HG03097 (cell line): Measurements from ENCODE around the gene CPEB4.

ENCODE experiments used
- ATAC-seq: cut with Tn5 transposase; IDR thresholded peaks from one replicate; pipeline ENCODE4 v1.9.1; 2021; ENCODE audit not compliant: unreplicated experiment, low FRiP score

The CPEB4 gene

DNA sequence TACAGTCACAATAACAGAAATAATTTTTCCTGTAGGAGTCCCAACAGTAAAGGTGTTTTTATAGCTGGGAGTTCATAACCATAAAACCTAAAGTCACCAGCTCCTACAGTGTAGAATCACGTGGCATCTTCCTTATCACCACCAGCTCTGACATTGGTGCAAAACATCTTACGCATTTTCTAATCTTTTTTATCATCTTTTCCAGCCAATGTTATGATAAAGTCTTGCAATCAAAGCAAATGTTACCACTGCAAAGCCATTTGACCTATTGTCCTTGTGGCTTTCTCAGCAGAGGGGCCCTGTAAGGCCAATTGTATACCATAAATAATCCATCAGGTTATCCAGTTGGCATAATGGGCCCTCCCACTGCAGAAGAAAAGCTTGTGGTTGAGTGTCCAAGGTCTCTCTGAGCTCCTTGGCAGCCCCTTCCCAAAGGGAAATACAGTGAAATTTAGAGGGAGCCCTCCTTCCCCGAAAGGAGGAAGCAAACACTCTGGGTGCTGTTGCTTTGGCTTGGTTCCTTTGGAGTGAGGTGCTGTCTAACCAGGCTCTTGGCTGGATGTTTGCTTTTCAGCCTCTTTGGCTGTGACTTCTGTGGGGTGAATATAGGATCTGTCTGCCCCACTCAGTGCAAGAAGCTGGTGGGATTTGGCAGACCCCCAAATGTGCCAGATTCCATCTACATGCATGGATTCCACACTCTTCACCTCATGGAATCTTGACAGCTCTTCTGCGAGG is 29.3 kb upstream of the CPEB4 start:
- no peak for ATAC-seq

DNA sequence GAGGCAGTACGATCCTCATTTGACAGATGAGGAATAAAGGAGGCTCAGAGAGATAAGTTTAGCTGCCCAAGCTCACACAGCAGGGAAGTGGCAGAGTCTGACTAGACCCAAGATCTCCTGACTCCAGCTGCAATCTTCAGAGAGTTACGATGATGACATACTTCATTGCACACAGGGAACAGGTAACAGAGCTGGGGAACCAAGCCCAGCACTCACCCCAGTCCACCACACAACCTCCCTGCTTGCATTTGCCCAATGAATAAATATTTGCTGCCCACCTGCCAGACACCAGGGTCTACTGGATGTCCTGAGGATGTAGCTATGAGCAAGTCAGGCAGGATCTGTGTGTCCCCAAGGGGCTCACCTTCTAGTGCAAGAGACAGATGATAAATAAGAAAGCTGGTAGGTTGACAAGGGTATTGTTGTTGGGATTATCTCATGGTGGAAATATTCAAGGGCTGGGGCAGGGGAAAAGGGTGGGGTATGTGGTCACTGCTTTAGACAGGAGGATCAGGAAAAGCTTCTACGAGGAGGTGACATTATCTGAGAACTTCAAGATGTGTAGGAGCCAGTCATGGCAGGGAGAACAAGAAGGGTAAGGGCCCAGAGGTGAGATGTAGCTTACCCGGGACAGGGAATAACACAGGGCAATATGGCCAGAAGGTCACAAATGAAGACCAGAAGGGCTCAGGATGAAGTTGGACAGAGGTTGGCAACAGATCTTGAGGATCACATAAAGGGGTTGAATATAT is 28.6 kb upstream of the CPEB4 start:
- ATAC-seq = no peak

DNA sequence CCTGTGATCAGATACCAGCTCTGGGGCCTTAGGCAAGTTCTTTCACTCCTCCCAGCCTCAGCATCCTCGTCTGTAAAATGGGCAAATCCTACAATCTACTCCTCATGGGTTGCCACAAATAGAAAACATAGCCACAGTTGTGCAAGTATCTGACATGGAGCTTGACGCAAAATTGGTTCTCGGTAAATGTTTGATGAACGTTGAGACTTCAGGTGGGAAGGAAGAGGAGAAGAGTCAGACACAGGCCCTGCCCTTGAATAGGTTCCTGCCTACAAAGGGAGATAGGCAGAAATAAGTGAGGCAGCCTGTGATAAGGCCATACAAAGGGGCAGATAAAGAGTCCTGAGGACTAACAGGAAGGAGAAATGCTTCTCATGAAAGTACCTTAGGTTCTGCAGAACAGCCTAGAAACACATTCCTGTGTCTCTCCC is 26.1 kb upstream of the CPEB4 start:
- no peak for ATAC-seq

DNA sequence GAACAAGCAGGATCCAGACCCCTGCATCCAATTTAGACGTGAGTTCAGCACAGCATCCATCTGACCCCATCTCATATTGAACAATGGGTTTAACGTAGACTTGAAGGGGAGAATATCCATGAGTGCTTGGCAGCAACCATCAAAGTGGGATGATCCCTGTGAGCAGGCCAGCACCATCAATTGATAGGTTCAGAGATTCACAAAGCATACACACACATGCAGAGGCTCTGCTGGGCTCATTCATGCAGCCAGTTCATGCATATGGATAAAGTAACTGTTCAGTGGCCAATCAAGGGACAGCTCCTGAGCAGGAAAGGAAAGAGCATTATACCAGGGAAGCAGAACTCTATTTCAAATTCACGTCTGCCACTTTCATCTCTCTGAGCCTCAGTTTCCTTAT is 24.8 kb upstream of the CPEB4 start:
- no peak for ATAC-seq

DNA sequence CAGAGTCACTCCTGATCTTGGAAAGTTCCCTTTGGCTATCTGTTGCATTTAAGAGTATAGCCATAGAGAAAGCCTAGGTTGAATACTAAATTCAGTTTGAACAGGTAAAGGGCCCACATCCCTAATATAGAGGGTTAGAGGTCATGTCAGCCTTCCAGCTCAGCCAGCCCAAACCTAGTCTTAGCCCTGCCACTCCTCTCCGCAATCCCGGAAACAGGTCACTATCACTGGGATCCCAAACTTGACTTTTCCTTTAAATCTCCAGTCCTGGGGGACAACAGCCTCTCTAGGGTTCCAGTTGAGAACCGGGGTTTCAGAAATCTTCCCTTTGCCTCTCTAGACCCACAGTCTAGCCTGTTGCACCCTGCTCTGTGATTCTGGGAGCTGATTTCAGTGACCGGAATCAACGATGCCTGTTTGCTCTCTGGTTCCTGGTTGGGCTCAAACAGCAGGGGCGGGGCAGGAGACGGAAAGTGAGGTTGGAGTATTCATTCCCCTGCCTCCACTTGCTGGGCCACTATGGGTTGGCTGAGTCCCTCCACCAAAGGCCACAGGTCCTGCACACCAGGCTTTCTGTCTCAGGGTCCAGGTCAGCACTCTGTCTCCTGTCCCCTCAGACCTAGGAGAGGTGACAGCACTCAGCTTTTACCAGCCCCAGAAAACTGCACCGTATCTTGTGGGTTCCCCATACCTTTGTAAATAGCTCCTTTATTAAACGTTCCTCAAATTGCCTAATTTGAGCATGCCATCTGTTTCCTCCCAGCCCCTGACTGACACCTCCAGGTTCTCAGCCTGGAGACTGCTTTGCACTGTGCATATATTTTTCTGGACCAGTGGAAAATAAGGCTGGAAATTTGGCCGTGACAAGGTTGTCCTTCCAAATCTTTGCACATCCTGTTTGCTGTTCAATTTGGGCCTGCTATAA is 23.8 kb upstream of the CPEB4 start:
- no peak for ATAC-seq

DNA sequence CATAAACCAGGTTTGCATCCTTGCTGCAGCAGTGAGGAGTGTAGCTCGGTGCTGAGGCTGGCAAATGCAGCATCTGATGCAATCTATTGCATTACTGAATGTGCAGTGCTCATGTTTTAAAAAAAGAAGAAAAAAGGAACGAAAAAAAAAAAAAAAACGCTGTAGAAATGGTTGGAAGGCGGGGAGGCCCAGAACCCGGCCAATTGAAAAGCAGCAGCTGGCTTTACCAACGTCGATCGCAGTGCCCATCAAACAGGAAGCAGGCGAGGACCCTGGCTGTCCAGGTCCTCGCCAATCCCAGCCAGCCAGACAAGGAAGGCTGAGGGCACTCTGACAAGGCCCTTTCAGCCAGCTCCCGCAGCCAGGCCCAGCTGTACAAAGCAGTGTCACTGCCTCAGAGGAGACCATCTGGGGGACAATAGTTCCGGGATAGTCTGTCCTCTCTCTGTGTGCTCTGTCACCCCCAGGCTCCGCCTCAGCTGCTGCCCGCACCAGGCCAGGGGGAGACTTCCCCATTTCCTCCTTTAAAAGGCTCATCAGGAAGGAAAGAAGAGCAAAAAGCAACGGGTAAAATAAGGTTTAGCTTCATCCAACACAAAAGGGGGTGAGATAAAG is 21.8 kb upstream of the CPEB4 start:
- no peak for ATAC-seq

DNA sequence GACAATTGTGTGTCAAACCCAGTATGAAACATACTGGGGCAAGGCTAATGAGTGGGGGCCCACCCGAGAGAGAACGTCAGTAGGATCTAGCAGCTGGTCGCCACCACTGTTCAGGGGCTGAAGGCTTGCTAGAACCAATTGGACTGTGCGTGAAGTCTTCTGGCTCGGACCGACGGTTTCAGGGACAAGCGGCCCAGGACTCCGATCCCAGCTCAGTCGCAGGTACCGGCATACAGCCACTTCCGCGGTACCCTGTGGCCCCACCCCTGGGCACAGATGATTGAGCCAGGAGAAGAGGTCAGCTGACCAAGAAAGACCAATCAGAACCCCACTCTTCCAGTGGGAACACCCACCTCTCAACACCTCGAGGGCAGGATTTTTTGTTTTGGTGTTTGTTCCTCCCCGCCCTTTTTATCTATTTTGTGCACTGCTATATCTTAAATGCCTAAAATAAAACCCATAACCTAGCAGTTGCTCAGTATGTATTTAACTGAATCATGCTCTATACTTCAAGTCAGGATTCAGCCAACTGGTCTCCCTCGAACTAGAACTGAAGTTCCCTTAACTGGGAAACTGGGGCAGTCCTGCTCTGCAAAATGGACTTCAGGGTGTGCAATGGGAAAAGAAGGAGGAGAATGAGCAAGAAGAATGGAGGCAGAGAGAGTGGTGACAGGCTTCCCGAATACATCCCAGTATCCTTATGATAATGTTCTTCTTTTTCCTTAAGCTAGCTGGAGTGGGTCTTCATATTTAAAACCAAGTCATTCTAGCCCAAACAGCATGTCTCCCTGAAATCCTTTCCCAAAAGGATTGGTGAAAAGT is 21.1 kb upstream of the CPEB4 start:
- no peak for ATAC-seq

DNA sequence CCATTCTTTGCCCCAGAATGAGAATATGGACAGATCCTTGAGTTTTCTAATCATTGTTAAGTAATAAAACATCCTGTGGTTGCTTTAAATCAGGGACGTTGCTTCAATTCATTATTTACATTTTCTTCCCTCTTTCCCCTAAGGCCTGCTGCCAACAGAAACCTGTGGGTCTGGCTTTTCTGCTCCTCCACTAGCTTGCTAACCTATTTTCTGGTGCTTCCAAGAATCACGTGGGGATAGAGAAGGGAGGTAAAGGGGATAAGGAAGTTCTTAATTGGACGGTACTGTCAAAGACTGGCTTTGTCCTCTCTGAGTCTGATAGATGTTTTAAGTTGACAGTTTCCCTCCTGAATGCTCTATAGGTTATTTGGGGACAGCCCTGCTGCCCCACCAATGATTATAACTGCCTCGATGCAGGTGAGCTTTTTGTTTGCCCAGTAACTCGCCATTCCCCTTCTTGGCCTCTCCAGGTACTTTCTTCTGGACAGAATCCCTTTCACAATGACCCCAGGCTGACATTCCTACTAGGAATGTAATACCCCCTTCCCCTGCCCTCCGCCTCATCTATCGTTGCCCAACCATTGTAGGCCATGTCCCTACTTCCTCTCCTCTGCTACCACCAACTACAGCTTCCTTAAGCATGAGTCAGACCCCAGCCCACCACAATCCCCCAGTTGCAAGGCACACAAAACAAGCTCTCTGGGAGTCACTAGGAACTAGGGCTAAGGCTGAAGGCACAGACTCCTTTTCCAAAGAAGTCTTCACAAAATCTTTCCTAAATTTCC is 19.9 kb upstream of the CPEB4 start:
- no peak for ATAC-seq

DNA sequence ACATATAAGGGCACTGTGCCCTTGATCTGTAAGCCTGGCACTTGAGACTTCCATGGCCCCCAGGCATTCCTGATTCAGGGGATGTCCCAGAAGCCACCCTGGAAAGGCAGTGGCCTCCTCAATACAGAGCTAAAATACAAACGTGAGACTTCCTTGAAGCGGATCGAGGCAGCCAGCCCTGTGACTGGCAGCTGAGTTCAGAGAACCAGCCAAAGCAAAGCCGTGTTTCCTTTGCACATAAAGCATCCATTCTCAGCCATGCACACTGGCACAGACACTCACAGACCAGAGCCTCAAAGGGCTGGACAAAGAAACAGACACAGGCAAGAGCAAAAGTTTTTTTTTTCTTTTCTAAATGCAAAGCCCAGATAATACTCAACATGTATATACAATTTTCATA is 18.8 kb upstream of the CPEB4 start:
- ATAC-seq = no peak

DNA sequence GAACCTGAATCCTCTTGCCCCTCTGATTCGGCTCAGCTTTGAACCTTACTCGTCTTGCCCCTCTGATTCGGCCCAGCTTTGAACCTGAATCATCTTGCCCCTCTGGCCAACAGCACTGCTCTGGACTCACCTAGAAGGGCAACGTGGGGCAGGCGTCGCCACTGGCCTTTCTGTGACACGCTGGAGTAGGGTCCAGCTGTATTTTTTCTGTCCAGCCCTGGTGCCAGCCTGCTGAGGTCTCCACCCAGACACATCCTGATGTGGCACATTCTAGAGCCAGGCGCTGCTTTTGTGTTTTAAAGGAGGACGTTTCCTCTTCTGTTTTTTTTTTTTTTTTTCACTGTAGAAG is 15.2 kb upstream of the CPEB4 start:
- ATAC-seq = no peak

DNA sequence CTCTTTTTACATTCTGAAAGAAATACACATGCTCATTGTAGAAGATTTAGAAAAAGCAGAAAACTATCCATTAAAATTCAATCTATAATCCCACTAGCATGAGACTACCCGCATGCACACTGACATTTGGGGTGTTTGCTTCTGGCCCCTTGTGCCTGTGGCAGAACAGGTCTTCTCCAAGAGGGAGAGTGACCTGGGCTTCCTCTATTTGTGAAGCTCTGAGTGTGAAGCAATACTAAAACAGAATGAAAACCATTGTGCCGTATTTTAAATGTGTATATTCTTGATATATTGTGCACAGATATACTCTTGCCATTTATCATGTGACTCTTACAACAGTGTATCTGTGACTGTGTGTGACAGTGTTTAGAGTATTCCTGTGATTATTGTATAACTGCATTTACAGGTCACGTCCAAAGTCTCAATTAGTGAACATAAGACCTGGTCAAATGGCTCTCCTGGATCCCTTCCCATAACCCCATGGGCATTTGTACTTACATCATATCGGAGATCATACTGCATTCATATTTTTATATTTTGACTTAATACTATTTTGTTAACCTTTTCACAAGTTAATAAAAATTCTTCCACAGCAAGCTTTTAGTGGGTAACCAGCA is 14.7 kb upstream of the CPEB4 start:
- no peak for ATAC-seq

DNA sequence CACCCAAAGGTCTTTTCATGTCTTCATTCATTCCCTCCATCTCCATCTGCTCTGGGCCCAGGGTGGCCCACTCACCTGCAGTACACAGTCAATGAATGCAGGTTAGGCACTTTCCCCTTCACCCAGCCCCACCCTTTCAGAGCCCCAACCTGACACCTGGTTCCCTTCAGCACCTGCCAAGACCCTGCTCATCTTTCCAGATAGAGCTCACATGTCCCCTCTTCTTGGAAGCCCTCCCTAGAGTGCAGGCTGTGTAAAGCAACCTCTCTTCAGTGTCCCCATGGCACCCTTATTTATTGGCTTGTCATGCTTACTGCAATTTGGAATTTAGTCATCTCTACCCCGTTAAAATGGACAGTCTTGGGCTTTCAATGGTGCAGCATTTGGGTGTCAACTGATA is 13.0 kb upstream of the CPEB4 start:
- ATAC-seq = no peak

DNA sequence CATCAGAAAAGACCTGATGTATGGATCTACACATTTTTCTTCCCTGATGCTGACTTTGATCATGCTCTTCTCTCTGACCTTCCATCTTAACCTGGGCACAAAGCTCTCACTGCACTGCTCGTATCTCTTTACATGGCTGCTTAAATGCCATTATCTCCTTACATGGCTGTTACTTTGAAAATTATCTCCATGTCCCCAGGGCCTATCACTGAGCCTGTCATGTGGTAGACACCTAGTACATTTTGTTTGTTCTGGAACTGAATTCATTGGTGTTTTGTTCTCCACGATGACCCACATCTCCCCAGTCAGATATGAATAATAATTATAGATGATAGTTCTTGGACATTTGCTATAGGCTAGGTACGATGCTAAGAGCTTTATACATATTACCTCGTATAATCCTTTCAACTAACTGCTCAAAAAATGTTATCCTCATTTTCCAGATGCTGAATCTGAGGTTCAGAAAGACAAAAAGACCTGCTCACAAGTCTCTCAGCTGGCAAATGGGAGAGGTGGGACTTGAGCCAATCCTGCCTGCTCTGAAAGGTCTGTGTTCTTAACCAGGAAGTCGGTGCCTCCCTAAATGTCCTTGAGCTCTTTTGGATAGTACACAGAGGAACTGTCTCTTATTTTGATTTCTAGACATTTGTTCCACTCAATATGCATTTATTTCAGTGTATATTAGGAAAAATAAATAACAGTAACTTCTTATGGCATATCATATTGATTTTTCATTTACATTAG is 9.8 kb upstream of the CPEB4 start:
- no peak for ATAC-seq

DNA sequence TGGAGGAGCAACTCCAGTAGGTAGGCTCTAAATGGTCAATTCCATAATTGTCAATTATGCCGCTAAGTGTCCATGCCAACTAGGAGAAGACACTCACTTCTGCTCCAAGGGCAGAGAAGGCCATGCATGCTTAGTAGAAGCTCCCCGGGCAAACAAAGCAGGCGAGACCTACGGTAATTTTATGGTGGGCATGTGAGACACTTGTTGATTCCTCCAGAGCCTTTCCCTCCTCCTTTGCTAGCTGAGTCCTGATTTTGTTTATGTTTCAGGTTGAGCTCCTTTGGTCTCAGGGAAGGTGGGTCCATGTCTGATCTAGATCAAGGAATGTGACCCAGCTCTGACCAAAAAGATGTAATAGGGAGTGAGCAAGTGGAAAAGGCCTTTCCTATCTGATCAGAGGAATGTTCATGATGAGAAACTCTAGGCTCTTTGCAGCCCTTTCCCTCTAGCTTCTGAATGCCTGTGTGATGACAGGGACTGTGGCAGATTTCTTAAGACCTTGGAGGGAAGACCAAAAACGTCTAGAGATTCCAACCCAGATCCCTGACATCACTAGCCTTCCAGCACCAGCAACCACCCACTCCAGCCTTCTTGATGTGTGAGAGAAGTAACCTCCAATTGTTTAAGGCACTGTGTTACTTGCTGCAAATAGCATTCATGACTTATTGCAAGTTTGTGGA is 7.7 kb upstream of the CPEB4 start:
- no peak for ATAC-seq

DNA sequence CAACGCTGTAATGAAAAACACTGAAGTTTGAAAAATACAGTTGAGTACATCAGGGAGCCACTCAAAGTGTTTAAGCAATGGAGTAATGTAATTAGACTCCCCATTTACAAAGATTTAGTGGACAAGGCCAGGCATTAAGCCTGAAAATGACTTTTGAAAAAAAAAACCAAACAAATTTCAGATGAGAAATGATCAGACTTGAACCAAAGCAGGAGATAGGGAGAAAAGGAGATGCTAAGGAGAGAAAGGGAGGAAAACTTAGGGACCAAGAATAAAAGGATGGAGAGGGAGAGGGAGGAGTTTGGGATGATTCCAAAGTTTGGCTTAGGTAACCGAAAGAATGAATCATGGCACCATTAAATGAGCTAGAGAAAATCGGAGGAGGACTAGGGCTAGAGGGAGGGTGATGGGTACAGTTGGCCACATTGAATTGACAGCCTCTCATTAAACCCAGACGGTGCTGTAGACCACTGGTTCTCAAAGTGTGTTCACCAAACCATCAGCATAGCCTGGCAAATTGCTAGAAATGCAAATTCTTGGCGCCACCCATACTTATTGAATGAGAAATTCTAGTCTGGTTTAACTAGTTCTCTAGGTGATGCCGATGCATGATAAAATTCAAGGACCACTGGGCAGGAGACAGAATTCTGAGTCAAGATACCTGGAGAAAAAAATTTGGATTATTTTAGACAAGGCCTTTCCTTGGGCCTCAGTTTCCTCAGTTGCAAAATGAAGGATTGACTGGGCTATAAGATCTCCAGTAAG is 6.2 kb upstream of the CPEB4 start:
- no peak for ATAC-seq

DNA sequence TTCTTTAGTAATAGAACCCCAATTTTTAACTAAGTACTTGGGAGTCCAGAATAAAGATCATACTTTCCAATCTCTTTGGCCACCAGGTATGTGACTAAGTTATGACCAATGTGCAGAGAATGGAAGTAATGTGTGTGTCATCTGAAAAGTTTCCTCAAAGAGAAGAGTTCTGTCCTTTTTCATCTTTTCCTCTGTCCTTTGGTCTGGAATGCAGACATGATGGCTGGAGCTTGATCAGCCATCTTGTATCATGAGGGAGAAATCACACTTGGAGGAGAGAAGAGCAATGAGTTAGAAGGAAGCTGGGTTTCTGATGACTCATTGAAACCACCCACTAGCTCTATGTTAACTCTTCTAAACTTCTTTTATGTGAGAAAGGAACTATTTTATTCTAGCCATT is 5.5 kb upstream of the CPEB4 start:
- ATAC-seq = no peak

DNA sequence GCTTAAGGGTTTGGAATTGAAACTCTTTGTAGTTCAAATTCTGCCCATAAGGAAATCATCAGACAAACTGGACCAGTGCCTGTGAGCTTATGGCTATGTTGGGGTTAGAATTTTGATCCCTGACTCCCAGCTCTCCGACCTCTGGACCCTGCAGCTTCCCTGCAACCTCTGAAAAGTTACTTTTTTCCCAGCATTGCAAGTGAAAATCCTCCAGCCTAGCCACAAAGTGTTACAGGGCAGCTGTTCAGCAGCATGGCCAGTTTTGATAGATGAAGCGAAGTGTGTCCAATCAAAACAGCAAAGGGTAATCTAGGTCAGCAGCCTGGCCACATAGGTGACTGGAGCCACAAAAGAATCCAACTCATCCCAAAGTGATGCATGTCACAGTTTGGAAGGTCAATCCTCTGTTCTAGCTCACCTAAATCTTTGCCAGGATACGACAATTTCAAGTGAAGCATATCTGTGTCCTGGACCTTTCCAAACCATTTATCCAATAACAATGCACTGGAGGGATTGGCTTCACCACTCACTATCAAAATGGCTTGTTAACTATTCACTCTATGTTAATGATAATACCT is 4.7 kb upstream of the CPEB4 start:
- no peak for ATAC-seq
